NT2/D1 (cell line): Measurements from ENCODE around the gene RUNX3.
A peak's percentile ranks its signal among the peaks of the same experiment; 100 is the strongest.

Experiments
- DNase-seq: peaks from one replicate; pipeline ENCODE4 v3.0.0-alpha.2; 2011; ENCODE audit warnings: low read depth, low spot score
- H3K27me3 ChIP-seq: 2 replicates; pipeline ENCODE4 v1.6.0; 2011; ENCODE audit warnings: mild to moderate bottlenecking; ENCODE audit not compliant: insufficient read length, insufficient read depth
- H3K36me3 ChIP-seq: 2 replicates; pipeline ENCODE4 v1.6.1; 2011; ENCODE audit warnings: mild to moderate bottlenecking, low read length, mixed read lengths; ENCODE audit not compliant: insufficient read depth, insufficient read length
- H3K4me1 ChIP-seq: 2 replicates; pipeline ENCODE4 v1.5.1; 2011; ENCODE audit not compliant: insufficient read depth, insufficient read length
- H3K4me3 ChIP-seq: 2 replicates; pipeline ENCODE4 v1.5.1; 2011; ENCODE audit warnings: low read depth; ENCODE audit not compliant: insufficient read length
- H3K9ac ChIP-seq: 2 replicates; pipeline ENCODE4 v1.6.0; 2011; ENCODE audit warnings: low read depth; ENCODE audit not compliant: insufficient read length
- H3K9me3 ChIP-seq: 2 replicates; pipeline ENCODE4 v1.5.1; 2011; ENCODE audit warnings: mild to moderate bottlenecking, low read length; ENCODE audit not compliant: insufficient read depth
- SUZ12 ChIP-seq: IDR thresholded peaks from 2 replicates; pipeline ENCODE4 v1.6.1; 2011; ENCODE audit not compliant: insufficient read length, insufficient read depth; ENCODE audit errors: extremely low read depth
- YY1 ChIP-seq: IDR thresholded peaks from 2 replicates; pipeline ENCODE4 v1.6.1; 2011; ENCODE audit not compliant: insufficient read length, insufficient read depth
- ZNF274 ChIP-seq: IDR thresholded peaks from 2 replicates; pipeline ENCODE4 v1.6.1; 2011; ENCODE audit warnings: mild to moderate bottlenecking, low read depth, low read length

Gene RUNX3

DNA sequence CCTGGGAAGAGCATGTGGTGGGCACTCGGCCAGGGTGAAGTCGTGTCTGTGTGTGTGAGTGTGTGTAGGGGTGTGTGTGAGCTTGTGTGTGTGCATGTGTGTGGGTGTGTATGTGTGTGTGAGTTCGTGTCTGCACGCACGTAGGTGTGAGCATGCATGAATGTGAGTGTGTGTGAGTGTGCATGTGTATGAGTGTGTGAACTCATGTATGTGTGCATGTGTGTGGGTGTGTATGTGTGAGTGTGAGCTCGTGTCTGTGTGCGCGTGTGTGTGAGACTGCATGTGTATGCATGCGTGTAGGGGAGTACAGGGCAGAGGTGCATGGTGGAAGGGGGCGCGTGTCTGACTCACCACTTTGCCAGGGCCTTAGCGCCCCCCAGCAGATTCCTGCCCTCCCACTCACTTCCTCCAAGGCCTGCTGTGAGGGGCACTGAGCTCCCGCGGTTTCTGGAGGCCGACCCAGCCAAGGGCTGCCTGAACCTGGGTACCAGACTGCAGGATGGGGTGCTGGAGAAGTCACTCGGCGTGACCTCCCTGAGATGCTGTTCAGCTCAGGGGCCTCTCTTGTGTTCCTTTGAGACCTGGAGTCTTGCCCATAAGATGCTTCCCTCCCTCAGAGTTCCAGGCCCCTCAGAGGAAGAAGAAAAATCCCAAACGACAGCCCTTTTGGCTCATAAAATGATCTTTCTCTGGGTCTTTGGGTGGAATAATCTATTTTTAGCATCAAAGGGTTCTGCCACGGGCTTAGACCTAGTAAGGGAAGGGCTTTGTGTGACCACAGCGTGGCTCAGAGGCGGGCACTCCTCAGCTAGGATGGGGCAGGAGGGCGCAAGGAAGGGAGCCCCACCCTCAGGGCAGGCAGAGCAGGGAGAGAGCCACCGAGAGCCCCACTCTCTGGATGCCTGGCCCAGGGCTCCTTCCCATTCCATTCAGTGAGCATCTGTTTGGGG is 41.1 kb upstream of the RUNX3 start:
- Histone ChIP-seq H3K9ac (peak overlapping the region; percentile 67), H3K27me3 (no peaks in the 10 kb centered on the region), H3K4me1 (peaks cover 22% of the 10 kb centered on the region), H3K4me3 (no peak overlapping the region), H3K36me3 (no peaks in the 10 kb centered on the region), H3K9me3 (peaks cover 23% of the 10 kb centered on the region)
- DNase-seq, result no peak
- TF ChIP-seq YY1 (no peak), ZNF274 (no peak), SUZ12 (no peak)

DNA sequence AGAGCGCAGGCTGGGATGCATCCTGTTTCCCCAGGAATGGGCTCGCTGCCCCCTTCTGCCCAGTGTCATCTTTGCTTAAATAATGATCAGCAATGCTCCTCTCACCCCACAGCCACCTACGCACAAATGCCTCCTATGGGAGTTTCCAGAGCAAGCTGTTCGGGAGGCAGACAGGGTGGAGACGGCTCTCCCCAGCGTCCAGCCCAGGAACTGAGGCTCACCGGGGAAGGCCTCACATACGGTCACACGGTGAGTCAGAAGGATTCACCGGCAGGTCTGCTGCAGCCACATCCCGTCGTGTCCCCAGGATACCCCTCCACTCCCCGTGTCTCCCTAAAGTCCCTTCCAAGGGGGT is 40.3 kb upstream of the RUNX3 start:
- H3K9me3 ChIP-seq, result peaks cover 15% of the 10 kb centered on the region
- H3K27me3 ChIP-seq, result no peaks in the 10 kb centered on the region
- peak overlapping the region; percentile 3 for H3K4me3 ChIP-seq
- H3K4me1 ChIP-seq, result peaks cover 22% of the 10 kb centered on the region
- peak overlapping the region; percentile 67 for H3K9ac ChIP-seq
- TF ChIP-seq YY1, result no peak
- no peak for TF ChIP-seq SUZ12
- TF ChIP-seq ZNF274, result no peak
- no peaks in the 10 kb centered on the region for H3K36me3 ChIP-seq
- no peak for DNase-seq

- Histone ChIP-seq H3K27me3 (no peaks in the 10 kb centered on the region), H3K36me3 (no peaks in the 10 kb centered on the region), H3K9me3 (peaks cover 9% of the 10 kb centered on the region), H3K4me1 (peaks cover 25% of the 10 kb centered on the region), H3K4me3 (peak overlapping the region; percentile 3), H3K9ac (peak overlapping the region; percentile 67)
- DNase-seq, result no peak
- TF ChIP-seq YY1 (no peak), SUZ12 (no peak), ZNF274 (no peak)
Measured at GRCh38 chr1:24969596-24970398, 39.7 kb upstream of the RUNX3 start.

GRCh38 chr1:24968941-24969585 is 39.0 kb upstream of the RUNX3 start:
- no peak for DNase-seq
- TF ChIP-seq YY1 (no peak), SUZ12 (no peak), ZNF274 (no peak)
- H3K4me1 ChIP-seq, result peaks cover 30% of the 10 kb centered on the region
- H3K9me3 ChIP-seq, result peaks cover 2% of the 10 kb centered on the region
- no peaks in the 10 kb centered on the region for H3K27me3 ChIP-seq
- H3K36me3 ChIP-seq, result no peaks in the 10 kb centered on the region
- H3K4me3 ChIP-seq, result no peak overlapping the region
- H3K9ac ChIP-seq, result no peak overlapping the region

DNA sequence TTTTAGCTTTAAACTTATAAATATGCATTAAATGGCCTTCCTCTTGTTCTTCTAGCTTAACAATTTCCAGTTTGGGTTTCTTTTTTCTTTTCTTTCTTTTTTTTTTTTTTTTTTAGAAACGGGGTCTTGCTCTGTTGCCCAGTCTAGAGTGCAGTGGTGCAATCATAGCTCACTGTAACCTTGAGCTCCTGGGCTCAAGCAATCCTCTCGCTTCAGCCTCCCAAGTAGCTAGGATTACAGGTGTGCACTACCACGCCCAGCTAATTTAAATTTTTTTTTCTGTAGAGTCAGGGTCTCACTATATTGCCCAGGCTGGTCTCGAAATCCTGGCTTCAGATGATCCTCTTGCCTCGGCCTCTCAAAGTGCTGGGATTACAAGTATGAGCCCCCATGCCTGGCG is 37.9 kb upstream of the RUNX3 start:
- no peaks in the 10 kb centered on the region for H3K9me3 ChIP-seq
- H3K9ac ChIP-seq, result no peak overlapping the region
- H3K27me3 ChIP-seq, result no peaks in the 10 kb centered on the region
- H3K4me1 ChIP-seq, result peaks cover 41% of the 10 kb centered on the region
- no peak for DNase-seq
- H3K36me3 ChIP-seq, result no peaks in the 10 kb centered on the region
- TF ChIP-seq ZNF274 (no peak), SUZ12 (no peak), YY1 (no peak)
- H3K4me3 ChIP-seq, result no peak overlapping the region

GRCh38 chr1:24967555-24967954 is 37.5 kb upstream of the RUNX3 start:
- no peak overlapping the region for H3K4me3 ChIP-seq
- TF ChIP-seq YY1 (no peak), ZNF274 (no peak), SUZ12 (no peak)
- H3K4me1 ChIP-seq, result peaks cover 40% of the 10 kb centered on the region
- DNase-seq, result no peak
- no peak overlapping the region for H3K9ac ChIP-seq
- no peaks in the 10 kb centered on the region for H3K9me3 ChIP-seq
- no peaks in the 10 kb centered on the region for H3K36me3 ChIP-seq
- no peaks in the 10 kb centered on the region for H3K27me3 ChIP-seq

DNA sequence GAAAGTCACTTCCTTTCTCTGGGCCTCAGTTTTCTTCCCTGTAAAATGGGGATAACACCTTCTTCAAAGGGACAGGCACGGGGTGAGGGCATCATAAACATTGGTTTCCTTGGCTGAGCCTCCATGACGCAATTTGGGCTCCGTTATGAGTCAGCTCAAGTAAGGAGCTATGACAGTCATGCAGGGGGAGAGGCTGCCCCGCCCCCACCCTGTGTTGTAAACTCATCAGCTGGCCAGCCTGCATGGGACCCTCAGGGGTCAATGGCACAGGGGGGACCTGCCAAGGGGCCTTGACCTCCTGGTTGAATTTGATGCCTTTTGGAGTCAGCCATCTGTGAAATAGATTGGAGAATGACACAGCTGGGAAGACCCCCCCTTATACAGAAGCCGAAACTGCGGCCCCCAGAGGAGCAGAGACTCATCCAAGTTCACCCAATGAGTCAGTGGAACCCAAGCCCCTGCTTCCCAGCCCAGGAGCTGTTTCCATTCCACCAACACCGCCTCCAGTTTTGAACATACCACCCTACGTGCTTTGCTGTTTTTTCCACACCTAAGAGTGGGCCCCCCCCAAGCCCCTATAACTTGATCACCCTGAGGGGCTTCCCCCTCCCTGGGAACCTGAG is 36.8 kb upstream of the RUNX3 start:
- no peak overlapping the region for H3K9ac ChIP-seq
- no peaks in the 10 kb centered on the region for H3K36me3 ChIP-seq
- H3K4me3 ChIP-seq, result no peak overlapping the region
- peaks cover 38% of the 10 kb centered on the region for H3K4me1 ChIP-seq
- no peaks in the 10 kb centered on the region for H3K9me3 ChIP-seq
- TF ChIP-seq SUZ12 (no peak), ZNF274 (no peak), YY1 (no peak)
- no peaks in the 10 kb centered on the region for H3K27me3 ChIP-seq
- no peak for DNase-seq
